NCI-H524 treated with DMSO at 0.1 percent for 48 hours (cell line): Measurements from ENCODE around the gene SELENON.

Source experiments
- DNase-seq: peaks from one replicate; lab custom pipeline; 2025; lab: John Stamatoyannopoulos, UW

The SELENON gene

DNA sequence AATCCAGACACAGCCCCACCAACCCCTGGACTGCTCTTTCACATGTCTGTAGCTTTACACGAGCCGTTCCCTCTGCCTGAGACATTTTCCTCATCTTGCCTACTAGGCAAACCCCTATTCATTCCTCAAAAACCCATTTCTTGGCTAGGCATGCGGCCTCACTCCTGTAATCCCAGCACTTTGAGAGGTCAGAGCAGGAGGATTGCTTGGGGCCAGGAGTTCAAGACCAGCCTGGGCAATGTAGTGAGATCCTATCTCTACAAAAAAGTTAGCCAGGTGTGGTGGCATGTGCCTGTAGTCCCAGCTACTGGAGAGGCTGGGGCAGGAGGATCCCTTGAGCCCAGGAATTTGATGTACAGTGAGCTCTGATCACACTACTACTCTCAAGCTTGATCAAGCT, 64.4 kb downstream of the SELENON start:
- DNase-seq: no peak

DNA sequence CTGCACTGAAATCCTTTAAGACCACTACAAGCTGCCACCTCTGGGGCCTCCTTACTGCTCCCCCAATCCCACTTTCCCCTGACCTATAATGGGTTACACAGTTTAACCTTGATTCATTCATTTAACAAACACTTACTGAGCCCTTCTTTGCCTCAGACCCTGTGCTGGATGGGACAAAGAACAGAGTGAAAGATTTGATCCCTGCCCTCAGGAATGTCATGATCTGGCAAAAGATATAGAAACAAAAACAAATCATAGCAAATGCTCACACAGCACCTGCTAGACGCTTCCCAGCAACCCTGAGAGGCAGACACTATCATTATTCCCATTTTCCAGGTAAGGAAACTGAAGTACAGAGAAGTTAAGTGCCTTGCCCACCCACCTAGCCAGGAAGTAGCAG, 66.3 kb downstream of the SELENON start:
- no peak for DNase-seq

DNA sequence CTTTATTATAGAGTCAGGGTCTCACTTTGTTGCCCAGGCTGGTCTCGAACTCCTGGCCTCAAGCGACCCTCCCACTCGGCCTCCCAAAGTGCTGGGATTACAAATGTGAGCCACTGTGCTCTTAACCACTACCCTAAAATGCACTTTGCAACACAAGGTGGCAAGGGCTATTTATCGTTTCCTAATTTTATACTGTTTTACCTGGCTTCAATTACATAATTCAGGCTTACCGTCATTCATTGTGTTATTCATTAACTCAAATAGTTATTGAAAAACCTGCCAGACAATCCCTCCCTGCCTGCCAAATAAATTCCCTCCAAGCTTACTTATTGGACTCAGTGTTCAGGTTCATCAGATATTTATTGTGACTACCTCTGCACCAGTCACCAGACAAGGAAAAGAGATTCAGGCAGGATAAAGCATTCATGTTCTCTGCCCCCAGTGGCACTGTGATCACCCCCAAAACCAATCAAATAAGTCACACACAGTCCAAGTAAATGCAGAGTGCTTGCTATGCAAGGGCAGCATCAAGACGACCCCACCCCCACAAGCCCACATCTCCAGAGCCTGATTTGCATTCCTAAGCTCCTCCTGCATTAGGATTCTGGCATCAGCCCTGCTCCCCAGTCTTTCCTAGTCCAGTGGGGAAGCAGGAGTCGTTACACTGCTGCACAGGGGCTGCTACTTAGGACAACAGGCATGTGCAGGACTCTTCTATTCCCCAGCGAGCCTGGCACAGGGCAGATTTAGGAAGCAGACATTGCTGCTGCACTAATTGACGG, 67.4 kb downstream of the SELENON start:
- no peak for DNase-seq
